ENCODE measurements around the gene NFKBIB. TPM values are rescaled to one million over a fixed set of nuclear protein-coding genes. Genes with fewer than 3 reads are reported as not detected.
A peak's percentile ranks its signal among the peaks of the same experiment; 100 is the strongest.
"Not testable (repeated sequence)": the region's sequence is repeated elsewhere in the genome, so short reads cannot be mapped to it uniquely, and the experiment has no call there.

The NFKBIB gene
- total and polyA plus RNA-seq, 10 donors, result 18.1 to 33.5 (median 23.1) TPM

DNA sequence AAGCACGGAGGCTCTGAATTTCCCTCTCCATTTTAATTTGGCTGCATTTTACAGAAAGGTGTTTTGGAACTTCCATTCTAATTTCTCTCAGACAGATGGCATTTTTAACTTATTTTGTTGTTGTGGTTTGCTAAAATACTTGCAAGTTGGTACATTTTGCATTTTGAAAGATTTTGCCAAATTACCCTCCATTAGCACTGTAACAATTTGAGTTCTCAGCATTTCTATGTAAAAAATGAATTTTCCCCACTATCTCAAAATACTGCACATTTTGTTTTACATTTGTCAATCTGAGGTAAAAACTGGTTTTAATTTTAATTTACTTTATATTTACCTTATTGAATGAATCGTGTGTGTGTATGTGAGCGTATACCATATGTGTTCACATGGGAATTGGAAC lies 43.0 kb upstream of the NFKBIB start:
- no peaks in the 10 kb centered on the region for H3K36me3 ChIP-seq
- WGBS, 5 donors, result 54 to 67% (median 63%) methylated on average over 3 of the region's 3 CpGs
- TF ChIP-seq POLR2A (IDR thresholded peaks at IDR 0.05), result no peak
- no peak for TF ChIP-seq POLR2AphosphoS5 (IDR thresholded peaks at IDR 0.05)
- TF ChIP-seq, protein P1, sequence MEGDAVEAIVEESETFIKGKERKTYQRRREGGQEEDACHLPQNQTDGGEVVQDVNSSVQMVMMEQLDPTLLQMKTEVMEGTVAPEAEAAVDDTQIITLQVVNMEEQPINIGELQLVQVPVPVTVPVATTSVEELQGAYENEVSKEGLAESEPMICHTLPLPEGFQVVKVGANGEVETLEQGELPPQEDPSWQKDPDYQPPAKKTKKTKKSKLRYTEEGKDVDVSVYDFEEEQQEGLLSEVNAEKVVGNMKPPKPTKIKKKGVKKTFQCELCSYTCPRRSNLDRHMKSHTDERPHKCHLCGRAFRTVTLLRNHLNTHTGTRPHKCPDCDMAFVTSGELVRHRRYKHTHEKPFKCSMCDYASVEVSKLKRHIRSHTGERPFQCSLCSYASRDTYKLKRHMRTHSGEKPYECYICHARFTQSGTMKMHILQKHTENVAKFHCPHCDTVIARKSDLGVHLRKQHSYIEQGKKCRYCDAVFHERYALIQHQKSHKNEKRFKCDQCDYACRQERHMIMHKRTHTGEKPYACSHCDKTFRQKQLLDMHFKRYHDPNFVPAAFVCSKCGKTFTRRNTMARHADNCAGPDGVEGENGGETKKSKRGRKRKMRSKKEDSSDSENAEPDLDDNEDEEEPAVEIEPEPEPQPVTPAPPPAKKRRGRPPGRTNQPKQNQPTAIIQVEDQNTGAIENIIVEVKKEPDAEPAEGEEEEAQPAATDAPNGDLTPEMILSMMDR (IDR thresholded peaks at IDR 0.05 in 8 of 11, conservative IDR thresholded peaks at IDR 0.05 in 3 of 11), result no peak
- H3K27me3 ChIP-seq (replicated peaks in 1 of 7), result no peaks in the 10 kb centered on the region
- peaks cover 8 to 76% (median 40%) of the 10 kb centered on the region in 6 donors for H3K4me1 ChIP-seq
- no peak overlapping the region for H3K4me3 ChIP-seq
- H3K27ac ChIP-seq, result peak overlapping the region in 7 of 8 donors; percentile 22 to 83 (median 73)
- DNase-seq, result no peak
- intact Hi-C loops (cut with DNase I; ENCODE audit: low total_unique reads), result no loop called here
- H3K9me3 ChIP-seq, result no peaks in the 10 kb centered on the region

GRCh38 chr19:38859631-38860204 lies 40.1 kb upstream of the NFKBIB start:
- H3K4me3 ChIP-seq; H3K27me3 ChIP-seq (replicated peaks in 1 of 7); DNase-seq; intact Hi-C loops (cut with DNase I; ENCODE audit: low total_unique reads); H3K36me3 ChIP-seq; H3K9me3 ChIP-seq: not testable (repeated sequence)
- peak overlapping the region in 1 of 8 donors; percentile 29 for H3K27ac ChIP-seq
- WGBS, 5 donors, result 77 to 87% (median 84%) methylated on average over 18 to 21 of the region's 21 CpGs
- peaks cover 29 to 83% (median 58%) of the 10 kb centered on the region in 6 donors for H3K4me1 ChIP-seq

- H3K27ac ChIP-seq, result peak overlapping the region in 3 of 8 donors; percentile 84 to 94 (median 91)
- intact Hi-C loops (cut with DNase I; ENCODE audit: low total_unique reads), result no loop called here
- H3K27me3 ChIP-seq (replicated peaks in 1 of 7), result no peaks in the 10 kb centered on the region
- H3K4me1 ChIP-seq, result peaks cover 35 to 96% (median 74%) of the 10 kb centered on the region in 6 donors
- H3K4me3 ChIP-seq, result no peak overlapping the region
- TF ChIP-seq POLR2AphosphoS5 (IDR thresholded peaks at IDR 0.05), result no peak
- TF ChIP-seq, protein P1 (IDR thresholded peaks at IDR 0.05 in 8 of 11, conservative IDR thresholded peaks at IDR 0.05 in 3 of 11), result no peak
- TF ChIP-seq POLR2A (IDR thresholded peaks at IDR 0.05), result no peak
- H3K9me3 ChIP-seq, result no peaks in the 10 kb centered on the region
- 95 to 98% (median 96%) methylated on average over 3 of the region's 3 CpGs for WGBS, 5 donors
- no peak for DNase-seq
- H3K36me3 ChIP-seq, result no peaks in the 10 kb centered on the region
These were observed 38.4 kb upstream of the NFKBIB start for GRCh38 chr19:38861368-38861767.

- intact Hi-C loops (cut with DNase I; ENCODE audit: low total_unique reads), result no loop called here
- DNase-seq, result no peak
- no peaks in the 10 kb centered on the region for H3K9me3 ChIP-seq
- 37 to 52% (median 46%) methylated on average over 10 of the region's 10 CpGs for WGBS, 5 donors
- peak overlapping the region; percentile 19 to 94 (median 83) for H3K27ac ChIP-seq
- no peak overlapping the region for H3K4me3 ChIP-seq
- H3K4me1 ChIP-seq, result peaks cover 32 to 95% (median 70%) of the 10 kb centered on the region in 6 donors
- H3K27me3 ChIP-seq (replicated peaks in 1 of 7), result no peaks in the 10 kb centered on the region
- TF ChIP-seq POLR2AphosphoS5 (IDR thresholded peaks at IDR 0.05) (peak in 1 of 3 donors; percentile 77), POLR2A (IDR thresholded peaks at IDR 0.05) (no peak)
- TF ChIP-seq, protein P1 (IDR thresholded peaks at IDR 0.05 in 8 of 11, conservative IDR thresholded peaks at IDR 0.05 in 3 of 11), result no peak
- no peaks in the 10 kb centered on the region for H3K36me3 ChIP-seq
These were observed 37.3 kb upstream of the NFKBIB start for GRCh38 chr19:38862321-38863059.

Measured in spleen (tissue), 11 donors.